HL-60 (cell line): ENCODE results near the gene TMEM86B.

Experiments
- DNase-seq, 2 experiments: peaks; one replicate each; pipeline ENCODE4 v3.0.0-alpha.2; 2010 to 2020; ENCODE audit warnings: low read depth in 1 of 2, low spot score in 1 of 2
- H3K27ac ChIP-seq: fragments of 250-450 bp; sonication (Bioruptor Pico); replicated peaks from 2 replicates; pipeline ENCODE4 v1.5.1; 2020; ENCODE audit warnings: mild to moderate bottlenecking, moderate library complexity
- H3K27me3 ChIP-seq: fragments of 250-450 bp; sonication (Bioruptor Pico); 2 replicates; pipeline ENCODE4 v1.5.1; 2021; ENCODE audit warnings: mild to moderate bottlenecking, moderate library complexity; ENCODE audit not compliant: insufficient read depth, poor library complexity, severe bottlenecking
- H3K4me3 ChIP-seq: replicated peaks from 2 replicates; pipeline ENCODE4 v1.5.1; 2011; ENCODE audit warnings: mild to moderate bottlenecking, control low read depth, low read length; ENCODE audit not compliant: insufficient read depth
- CTCF ChIP-seq: IDR thresholded peaks from one replicate; pipeline ENCODE4 v1.5.1; 2011; ENCODE audit warnings: low read length, control low read depth, inconsistent platforms; ENCODE audit not compliant: insufficient read depth
- GABPA ChIP-seq: IDR thresholded peaks from 2 replicates; pipeline ENCODE4 v1.6.1; 2012; ENCODE audit warnings: low read depth
- POLR2AphosphoS5 ChIP-seq: IDR thresholded peaks from 2 replicates; pipeline ENCODE4 v1.6.1; 2012; ENCODE audit warnings: low read depth
- REST ChIP-seq: IDR thresholded peaks from 2 replicates; pipeline ENCODE4 v1.6.1; 2012; ENCODE audit warnings: low read depth; ENCODE audit not compliant: insufficient replicate concordance
- SPI1 ChIP-seq: IDR thresholded peaks from 2 replicates; pipeline ENCODE4 v1.6.1; 2012; ENCODE audit warnings: low read depth, mild to moderate bottlenecking, borderline replicate concordance
- long read RNA-seq: library from polyadenylated mRNA; unstranded; transcript quantifications from one replicate; pipeline ENCODE4 v2.0.0, GENCODE V29; 2020

TMEM86B gene
- long read RNA-seq, partial matches to known transcripts, result 0 of 2 reads
- long read RNA-seq, other reads (novel, unspliced or antisense), result 0 of 2 reads

- H3K4me3 ChIP-seq, result no peak within 1 kb of the TSS
- TF ChIP-seq REST, result no peak
- no peak for TF ChIP-seq CTCF
- peak; percentile 13; the same call in 1 of the 2 replicates for TF ChIP-seq POLR2AphosphoS5
- TF ChIP-seq GABPA, result no peak
- TF ChIP-seq SPI1, result no peak
- H3K27ac ChIP-seq, result no peak within 1 kb of the TSS
- no peaks in the 10 kb centered on the region for H3K27me3 ChIP-seq
- no peak for DNase-seq
Measured at GRCh38 chr19:55228403-55229031, at the start of gene TMEM86B. Gene TMEM86B (minus strand): TSS chr19:55228763. CDS start chr19:55228741, 22 bp downstream.

- Histone ChIP-seq H3K27me3 (no peaks in the 10 kb centered on the region), H3K27ac (peak overlapping the region; percentile 27; the same call in 1 of the 2 replicates), H3K4me3 (no peak overlapping the region)
- TF ChIP-seq REST, result no peak
- no peak for TF ChIP-seq GABPA
- TF ChIP-seq POLR2AphosphoS5, result no peak
- no peak for TF ChIP-seq SPI1
- no peak for TF ChIP-seq CTCF
- DNase-seq, result no peak
Measured at GRCh38 chr19:55277494-55277893, 48.9 kb upstream of the TMEM86B start.

- no peak for TF ChIP-seq SPI1
- TF ChIP-seq POLR2AphosphoS5, result no peak
- no peak for TF ChIP-seq CTCF
- no peak for TF ChIP-seq GABPA
- no peak for TF ChIP-seq REST
- no peaks in the 10 kb centered on the region for H3K27me3 ChIP-seq
- peak; percentile 29 to 49 for DNase-seq
- no peak overlapping the region for H3K4me3 ChIP-seq
- H3K27ac ChIP-seq, result peak overlapping the region; percentile 27; the same call in 1 of the 2 replicates
Measured at GRCh38 chr19:55276720-55277430, 48.3 kb upstream of the TMEM86B start.
